HEK293 (cell line): Measurements from ENCODE around the gene TOMM5.

Source experiments
- SALL2 ChIP-seq: fragments of 450-650 bp; formaldehyde crosslinking; IDR thresholded peaks from 2 replicates; pipeline ENCODE4 v1.5.0; 2017; ENCODE audit warnings: missing biosample characterization, mild to moderate bottlenecking, missing genetic modification characterization, borderline replicate concordance
- SETDB1 ChIP-seq: IDR thresholded peaks from one replicate; pipeline ENCODE4 v1.6.1; 2017; ENCODE audit warnings: mild to moderate bottlenecking, low read length, moderate library complexity, mixed read lengths; ENCODE audit not compliant: insufficient read length
- ZBTB7A ChIP-seq: fragments of 450-650 bp; formaldehyde crosslinking; IDR thresholded peaks from 2 replicates; pipeline ENCODE4 v1.5.1; 2016; ENCODE audit warnings: low read depth, missing biosample characterization, missing genetic modification characterization
- ZNF121 ChIP-seq: fragments of 450-650 bp; formaldehyde crosslinking; IDR thresholded peaks from 2 replicates; pipeline ENCODE4 v1.5.1; 2016; ENCODE audit warnings: missing biosample characterization, missing genetic modification characterization
- ZNF138 ChIP-seq: fragments of 450-650 bp; formaldehyde crosslinking; IDR thresholded peaks from 2 replicates; pipeline ENCODE4 v1.5.1; 2016; ENCODE audit warnings: missing biosample characterization, missing genetic modification characterization, borderline replicate concordance
- ZNF169 ChIP-seq: fragments of 450-650 bp; formaldehyde crosslinking; IDR thresholded peaks from 2 replicates; pipeline ENCODE4 v1.5.1; 2016; ENCODE audit warnings: missing biosample characterization, missing genetic modification characterization
- ZNF423 ChIP-seq: fragments of 450-650 bp; formaldehyde crosslinking; IDR thresholded peaks from 2 replicates; pipeline ENCODE4 v1.5.1; 2016; ENCODE audit warnings: missing biosample characterization, missing genetic modification characterization
- ZNF510 ChIP-seq: fragments of 450-650 bp; formaldehyde crosslinking; IDR thresholded peaks from 2 replicates; pipeline ENCODE4 v1.5.1; 2018; ENCODE audit warnings: mild to moderate bottlenecking, missing genetic modification characterization, missing biosample characterization; ENCODE audit not compliant: insufficient replicate concordance
- ZNF768 ChIP-seq: fragments of 450-650 bp; formaldehyde crosslinking; IDR thresholded peaks from 2 replicates; pipeline ENCODE4 v1.5.1; 2018; ENCODE audit warnings: missing biosample characterization, mild to moderate bottlenecking, missing genetic modification characterization
- TF ChIP-seq, protein P1 (sequence below): fragments of 450-650 bp; formaldehyde crosslinking; IDR thresholded peaks from 2 replicates; pipeline ENCODE4 v1.5.1; 2016; ENCODE audit warnings: missing biosample characterization, missing genetic modification characterization
- TF ChIP-seq, protein P2 (sequence below): fragments of 450-650 bp; formaldehyde crosslinking; IDR thresholded peaks from 2 replicates; pipeline ENCODE4 v1.5.1; 2016; ENCODE audit warnings: missing biosample characterization, missing genetic modification characterization
- TF ChIP-seq, protein P3 (sequence below): IDR thresholded peaks from 2 replicates; pipeline ENCODE4 v1.6.1; 2011; ENCODE audit warnings: mild to moderate bottlenecking, low read depth, low read length, borderline replicate concordance
- TF ChIP-seq, protein P4 (sequence below): fragments of 450-650 bp; formaldehyde crosslinking; IDR thresholded peaks from 2 replicates; pipeline ENCODE4 v1.5.1; 2017; ENCODE audit warnings: missing biosample characterization, missing genetic modification characterization
- TF ChIP-seq, protein P5 (sequence below): fragments of 450-650 bp; formaldehyde crosslinking; IDR thresholded peaks from 2 replicates; pipeline ENCODE4 v1.5.1; 2016; ENCODE audit warnings: missing biosample characterization, missing genetic modification characterization

DNA sequence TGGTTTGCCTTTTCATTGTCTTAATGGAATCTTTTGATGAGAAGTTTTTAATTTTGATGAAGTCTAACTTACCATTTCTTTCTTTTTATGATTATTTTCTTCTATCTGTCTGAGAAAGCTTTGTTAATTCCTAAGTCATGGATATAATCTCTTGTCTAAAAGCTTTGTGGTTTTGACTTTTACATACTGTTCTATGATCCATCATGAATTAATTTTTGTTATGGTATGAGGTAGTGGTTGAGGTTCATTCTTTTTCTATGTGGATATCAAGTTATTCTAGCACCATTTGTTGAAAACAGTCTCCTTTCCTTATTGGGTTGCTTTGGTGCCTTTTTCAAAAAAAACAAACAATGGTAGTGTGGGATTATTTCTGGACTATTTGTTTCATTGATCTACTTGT lies 36.6 kb downstream of the TOMM5 start:
- TF ChIP-seq, protein P1, sequence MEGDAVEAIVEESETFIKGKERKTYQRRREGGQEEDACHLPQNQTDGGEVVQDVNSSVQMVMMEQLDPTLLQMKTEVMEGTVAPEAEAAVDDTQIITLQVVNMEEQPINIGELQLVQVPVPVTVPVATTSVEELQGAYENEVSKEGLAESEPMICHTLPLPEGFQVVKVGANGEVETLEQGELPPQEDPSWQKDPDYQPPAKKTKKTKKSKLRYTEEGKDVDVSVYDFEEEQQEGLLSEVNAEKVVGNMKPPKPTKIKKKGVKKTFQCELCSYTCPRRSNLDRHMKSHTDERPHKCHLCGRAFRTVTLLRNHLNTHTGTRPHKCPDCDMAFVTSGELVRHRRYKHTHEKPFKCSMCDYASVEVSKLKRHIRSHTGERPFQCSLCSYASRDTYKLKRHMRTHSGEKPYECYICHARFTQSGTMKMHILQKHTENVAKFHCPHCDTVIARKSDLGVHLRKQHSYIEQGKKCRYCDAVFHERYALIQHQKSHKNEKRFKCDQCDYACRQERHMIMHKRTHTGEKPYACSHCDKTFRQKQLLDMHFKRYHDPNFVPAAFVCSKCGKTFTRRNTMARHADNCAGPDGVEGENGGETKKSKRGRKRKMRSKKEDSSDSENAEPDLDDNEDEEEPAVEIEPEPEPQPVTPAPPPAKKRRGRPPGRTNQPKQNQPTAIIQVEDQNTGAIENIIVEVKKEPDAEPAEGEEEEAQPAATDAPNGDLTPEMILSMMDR (tag by site-specific recombination), result no peak
- TF ChIP-seq, protein P2, sequence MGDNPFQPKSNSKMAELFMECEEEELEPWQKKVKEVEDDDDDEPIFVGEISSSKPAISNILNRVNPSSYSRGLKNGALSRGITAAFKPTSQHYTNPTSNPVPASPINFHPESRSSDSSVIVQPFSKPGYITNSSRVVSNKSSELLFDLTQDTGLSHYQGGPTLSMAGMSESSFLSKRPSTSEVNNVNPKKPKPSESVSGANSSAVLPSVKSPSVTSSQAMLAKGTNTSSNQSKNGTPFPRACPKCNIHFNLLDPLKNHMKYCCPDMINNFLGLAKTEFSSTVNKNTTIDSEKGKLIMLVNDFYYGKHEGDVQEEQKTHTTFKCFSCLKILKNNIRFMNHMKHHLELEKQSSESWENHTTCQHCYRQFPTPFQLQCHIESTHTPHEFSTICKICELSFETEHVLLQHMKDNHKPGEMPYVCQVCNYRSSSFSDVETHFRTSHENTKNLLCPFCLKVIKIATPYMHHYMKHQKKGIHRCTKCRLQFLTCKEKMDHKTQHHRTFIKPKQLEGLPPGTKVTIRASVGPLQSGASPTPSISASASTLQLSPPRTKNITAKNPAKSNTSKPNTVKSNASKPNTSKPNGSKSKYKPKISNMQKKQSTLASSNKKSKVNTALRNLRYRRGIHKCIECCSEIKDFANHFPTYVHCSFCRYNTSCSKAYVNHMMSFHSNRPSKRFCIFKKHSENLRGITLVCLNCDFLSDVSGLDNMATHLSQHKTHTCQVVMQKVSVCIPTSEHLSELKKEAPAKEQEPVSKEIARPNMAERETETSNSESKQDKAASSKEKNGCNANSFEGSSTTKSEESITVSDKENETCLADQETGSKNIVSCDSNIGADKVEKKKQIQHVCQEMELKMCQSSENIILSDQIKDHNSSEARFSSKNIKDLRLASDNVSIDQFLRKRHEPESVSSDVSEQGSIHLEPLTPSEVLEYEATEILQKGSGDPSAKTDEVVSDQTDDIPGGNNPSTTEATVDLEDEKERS, result no peak
- TF ChIP-seq ZNF138 (tag by site-specific recombination), result no peak
- TF ChIP-seq, protein P3, sequence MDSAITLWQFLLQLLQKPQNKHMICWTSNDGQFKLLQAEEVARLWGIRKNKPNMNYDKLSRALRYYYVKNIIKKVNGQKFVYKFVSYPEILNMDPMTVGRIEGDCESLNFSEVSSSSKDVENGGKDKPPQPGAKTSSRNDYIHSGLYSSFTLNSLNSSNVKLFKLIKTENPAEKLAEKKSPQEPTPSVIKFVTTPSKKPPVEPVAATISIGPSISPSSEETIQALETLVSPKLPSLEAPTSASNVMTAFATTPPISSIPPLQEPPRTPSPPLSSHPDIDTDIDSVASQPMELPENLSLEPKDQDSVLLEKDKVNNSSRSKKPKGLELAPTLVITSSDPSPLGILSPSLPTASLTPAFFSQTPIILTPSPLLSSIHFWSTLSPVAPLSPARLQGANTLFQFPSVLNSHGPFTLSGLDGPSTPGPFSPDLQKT, result no peak
- TF ChIP-seq, protein P4, sequence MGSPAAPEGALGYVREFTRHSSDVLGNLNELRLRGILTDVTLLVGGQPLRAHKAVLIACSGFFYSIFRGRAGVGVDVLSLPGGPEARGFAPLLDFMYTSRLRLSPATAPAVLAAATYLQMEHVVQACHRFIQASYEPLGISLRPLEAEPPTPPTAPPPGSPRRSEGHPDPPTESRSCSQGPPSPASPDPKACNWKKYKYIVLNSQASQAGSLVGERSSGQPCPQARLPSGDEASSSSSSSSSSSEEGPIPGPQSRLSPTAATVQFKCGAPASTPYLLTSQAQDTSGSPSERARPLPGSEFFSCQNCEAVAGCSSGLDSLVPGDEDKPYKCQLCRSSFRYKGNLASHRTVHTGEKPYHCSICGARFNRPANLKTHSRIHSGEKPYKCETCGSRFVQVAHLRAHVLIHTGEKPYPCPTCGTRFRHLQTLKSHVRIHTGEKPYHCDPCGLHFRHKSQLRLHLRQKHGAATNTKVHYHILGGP (tag by site-specific recombination), result no peak
- TF ChIP-seq ZNF423 (tag by site-specific recombination), result no peak
- TF ChIP-seq ZNF768, result no peak
- TF ChIP-seq SALL2 (tag by site-specific recombination), result no peak
- TF ChIP-seq SETDB1, result no peak
- no peak for TF ChIP-seq ZBTB7A (tag by site-specific recombination)
- no peak for TF ChIP-seq ZNF121
- no peak for TF ChIP-seq ZNF169
- no peak for TF ChIP-seq ZNF510 (tag by site-specific recombination)
- TF ChIP-seq, protein P5, sequence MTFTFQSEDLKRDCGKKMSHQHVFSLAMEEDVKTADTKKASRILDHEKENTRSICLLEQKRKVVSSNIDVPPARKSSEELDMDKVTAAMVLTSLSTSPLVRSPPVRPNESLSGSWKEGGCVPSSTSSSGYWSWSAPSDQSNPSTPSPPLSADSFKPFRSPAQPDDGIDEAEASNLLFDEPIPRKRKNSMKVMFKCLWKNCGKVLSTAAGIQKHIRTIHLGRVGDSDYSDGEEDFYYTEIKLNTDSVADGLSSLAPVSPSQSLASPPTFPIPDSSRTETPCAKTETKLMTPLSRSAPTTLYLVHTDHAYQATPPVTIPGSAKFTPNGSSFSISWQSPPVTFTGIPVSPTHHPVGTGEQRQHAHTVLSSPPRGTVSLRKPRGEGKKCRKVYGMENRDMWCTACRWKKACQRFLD, result no peak
